HEK293 (cell line): ENCODE data around the gene CC2D1A.

Source experiments
- CTCF ChIA-PET: fragments of 350-600 bp; formaldehyde crosslinking; extraction: SDS; loops from one replicate; lab custom pipeline; 2021; ENCODE audit warnings: antibody characterized with exemption; lab: Yijun Ruan, JAX
- POLR2A ChIA-PET: fragments of 300-600 bp; formaldehyde crosslinking; extraction: SDS; loops from one replicate; lab custom pipeline; 2020; ENCODE audit warnings: antibody characterized with exemption, inconsistent platforms; lab: Yijun Ruan, JAX
- H3K27ac ChIP-seq: fragments of 200-500 bp; sonication (Bioruptor generic); 2 replicates; pipeline ENCODE4 v1.5.1; 2014; ENCODE audit warnings: low read depth, low read length, control low read depth, inconsistent platforms; ENCODE audit errors: extremely low read depth
- H3K36me3 ChIP-seq, 2 experiments: fragments of 200-500 bp in 1 of 2; sonication (Bioruptor generic) in 1 of 2; 1 replicate in 1 of 2; 2 replicates in 1 of 2; pipeline ENCODE4 v1.5.1; 2014 to 2017; ENCODE audit warnings: inconsistent platforms in 2 of 2, low read length in 2 of 2; ENCODE audit not compliant: control insufficient read depth in 2 of 2, insufficient read depth in 1 of 2
- H3K4me1 ChIP-seq: fragments of 200-500 bp; sonication (Bioruptor generic); 2 replicates; pipeline ENCODE4 v1.5.1; 2014; ENCODE audit warnings: mild to moderate bottlenecking, low read length, inconsistent platforms; ENCODE audit not compliant: control insufficient read depth, insufficient read depth
- H3K4me3 ChIP-seq: 2 replicates; pipeline ENCODE4 v1.5.1; 2011; ENCODE audit warnings: low read depth, mild to moderate bottlenecking, control low read depth, low read length, moderate library complexity
- H3K9me3 ChIP-seq: fragments of 200-500 bp; sonication (Bioruptor generic); 2 replicates; pipeline ENCODE4 v1.5.1; 2014; ENCODE audit warnings: low read depth, low read length, inconsistent platforms; ENCODE audit not compliant: control insufficient read depth, insufficient read depth
- CTCF ChIP-seq: fragments of 450-650 bp; formaldehyde crosslinking; IDR thresholded peaks from 2 replicates; pipeline ENCODE4 v1.5.1; 2016; ENCODE audit warnings: missing biosample characterization, missing genetic modification characterization
- EGR2 ChIP-seq: fragments of 450-650 bp; formaldehyde crosslinking; IDR thresholded peaks from 2 replicates; pipeline ENCODE4 v1.5.1; 2016; ENCODE audit warnings: low read depth, missing biosample characterization, missing genetic modification characterization
- KLF1 ChIP-seq: fragments of 450-650 bp; formaldehyde crosslinking; IDR thresholded peaks from 2 replicates; pipeline ENCODE4 v1.5.1; 2016; ENCODE audit warnings: missing biosample characterization, missing genetic modification characterization
- KLF17 ChIP-seq: fragments of 450-650 bp; formaldehyde crosslinking; IDR thresholded peaks from 2 replicates; pipeline ENCODE4 v1.5.1; 2016; ENCODE audit warnings: missing biosample characterization, missing genetic modification characterization
- MEIS1 ChIP-seq: sonication (generic); formaldehyde crosslinking; IDR thresholded peaks from 2 replicates; pipeline ENCODE4 v1.8.1; 2022; ENCODE audit warnings: missing genetic modification reagents, mild to moderate bottlenecking, borderline replicate concordance
- OVOL3 ChIP-seq: fragments of 450-650 bp; formaldehyde crosslinking; IDR thresholded peaks from 2 replicates; pipeline ENCODE4 v1.5.1; 2016; ENCODE audit warnings: missing biosample characterization, missing genetic modification characterization
- ZFHX2 ChIP-seq: fragments of 450-650 bp; formaldehyde crosslinking; conservative IDR thresholded peaks from 2 replicates; pipeline ENCODE4 v1.5.1; 2016; ENCODE audit warnings: missing biosample characterization, missing genetic modification characterization
- ZFP37 ChIP-seq: fragments of 450-650 bp; formaldehyde crosslinking; IDR thresholded peaks from 2 replicates; pipeline ENCODE4 v1.5.1; 2016; ENCODE audit warnings: missing biosample characterization, missing genetic modification characterization
- ZIC2 ChIP-seq: fragments of 450-650 bp; formaldehyde crosslinking; IDR thresholded peaks from 2 replicates; pipeline ENCODE4 v1.5.1; 2016; ENCODE audit warnings: missing biosample characterization, missing genetic modification characterization
- ZNF114 ChIP-seq: fragments of 450-650 bp; formaldehyde crosslinking; IDR thresholded peaks from 2 replicates; pipeline ENCODE4 v1.5.0; 2017; ENCODE audit warnings: missing biosample characterization, missing genetic modification characterization
- ZNF184 ChIP-seq: fragments of 450-650 bp; IDR thresholded peaks from 2 replicates; pipeline ENCODE4 v1.5.1; 2018; ENCODE audit warnings: missing biosample characterization, mild to moderate bottlenecking, missing genetic modification characterization
- ZNF221 ChIP-seq: fragments of 450-650 bp; formaldehyde crosslinking; IDR thresholded peaks from 2 replicates; pipeline ENCODE4 v1.5.1; 2017; ENCODE audit warnings: missing biosample characterization, missing genetic modification characterization, borderline replicate concordance
- ZNF280D ChIP-seq: fragments of 450-650 bp; formaldehyde crosslinking; IDR thresholded peaks from 2 replicates; pipeline ENCODE4 v1.5.1; 2016; ENCODE audit warnings: missing biosample characterization, missing genetic modification characterization
- ZNF341 ChIP-seq: fragments of 450-650 bp; formaldehyde crosslinking; IDR thresholded peaks from 2 replicates; pipeline ENCODE4; 2016; ENCODE audit warnings: low read depth, missing biosample characterization, missing genetic modification characterization
- ZNF449 ChIP-seq: fragments of 450-650 bp; formaldehyde crosslinking; IDR thresholded peaks from 2 replicates; pipeline ENCODE4 v1.5.1; 2017; ENCODE audit warnings: missing biosample characterization, mild to moderate bottlenecking, missing genetic modification characterization, moderate library complexity
- ZNF580 ChIP-seq: fragments of 450-650 bp; formaldehyde crosslinking; IDR thresholded peaks from 2 replicates; pipeline ENCODE4 v1.5.1; 2016; ENCODE audit warnings: missing biosample characterization, missing genetic modification characterization
- ZSCAN30 ChIP-seq: fragments of 450-650 bp; IDR thresholded peaks from 2 replicates; pipeline ENCODE4 v1.5.1; 2018; ENCODE audit warnings: missing biosample characterization, mild to moderate bottlenecking, missing genetic modification characterization, moderate library complexity

The CC2D1A gene

GRCh38 chr19:13882836-13883235, 23.2 kb upstream of the CC2D1A start:
- Histone ChIP-seq H3K27ac (no peak overlapping the region), H3K4me3 (no peak overlapping the region), H3K4me1 (0 out of 2 replicates have a peak, but pooled peaks cover 2% of the 10 kb centered on the region), H3K36me3 (no peaks in the 10 kb centered on the region), H3K9me3 (no peaks in the 10 kb centered on the region)
- ChIA-PET POLR2A (interaction anchor here (0.6 kb wide), 1 partner anchor 34 kb away, joined by 3 read pairs; no protein-coding TSS in a partner anchor), CTCF (interaction anchor here (0.5 to 1.0 kb wide), 4 partner anchors 101 to 193 kb away, joined by 3 read pairs; partner anchors contain the start of gene IL27RA)
- TF ChIP-seq MEIS1 (CRISPR knock-in tag), result no peak
- TF ChIP-seq ZNF184, result no peak
- no peak for TF ChIP-seq ZFP37 (tag by site-specific recombination)
- no peak for TF ChIP-seq ZNF580
- no peak for TF ChIP-seq ZNF280D (tag by site-specific recombination)
- no peak for TF ChIP-seq ZNF449 (tag by site-specific recombination)
- TF ChIP-seq ZSCAN30 (tag by site-specific recombination), result no peak

- Histone ChIP-seq H3K9me3 (no peaks in the 10 kb centered on the region), H3K4me3 (no peak overlapping the region), H3K27ac (no peak overlapping the region), H3K36me3 (no peaks in the 10 kb centered on the region), H3K4me1 (0 out of 2 replicates have a peak, but pooled peaks cover 2% of the 10 kb centered on the region)
- ChIA-PET CTCF (interaction anchor here (0.5 to 1.1 kb wide), 5 partner anchors 11 to 193 kb away, joined by 3 to 4 read pairs (median 3); no protein-coding TSS in a partner anchor), POLR2A (no interaction called here)
- TF ChIP-seq CTCF (tag by site-specific recombination), result no peak
- TF ChIP-seq ZIC2 (tag by site-specific recombination), result 0 out of 2 replicates have a peak, but pooled peaks have one; percentile 10
Measured at GRCh38 chr19:13883516-13884064, 22.4 kb upstream of the CC2D1A start.

- H3K36me3 ChIP-seq, result no peaks in the 10 kb centered on the region
- POLR2A ChIA-PET, result interaction anchor here (0.6 kb wide), 1 partner anchor 396 kb away, joined by 7 read pairs; no protein-coding TSS in a partner anchor
- no peak overlapping the region for H3K4me3 ChIP-seq
- no peak overlapping the region for H3K27ac ChIP-seq
- TF ChIP-seq KLF1 (tag by site-specific recombination) (peak; percentile 80), ZFHX2 (tag by site-specific recombination) (peak; percentile 92), EGR2 (peak; percentile 91), OVOL3 (tag by site-specific recombination) (no peak), ZNF221 (tag by site-specific recombination) (no peak), ZIC2 (tag by site-specific recombination) (peak; percentile 82), ZNF341 (tag by site-specific recombination) (peak; percentile 69), ZNF114 (tag by site-specific recombination) (no peak), KLF17 (peak; percentile 43; the same call in 1 of the 2 replicates)
- CTCF ChIA-PET, result interaction anchor here (0.6 to 1.6 kb wide), 5 partner anchors 10 to 218 kb away, joined by 3 to 5 read pairs (median 3); no protein-coding TSS in a partner anchor
- H3K4me1 ChIP-seq, result 0 out of 2 replicates have a peak, but pooled peaks cover 2% of the 10 kb centered on the region
- no peaks in the 10 kb centered on the region for H3K9me3 ChIP-seq
Measured at GRCh38 chr19:13884726-13885591, 21.0 kb upstream of the CC2D1A start.
